Superior temporal gyrus (tissue), 1 donor: ENCODE data around the gene FAF1.

Source experiments
- DNase-seq: peaks from one replicate; pipeline ENCODE4 v3.0.0-alpha.2; 2016; ENCODE audit errors: extremely low spot score

Gene FAF1

GRCh38 chr1:50702395-50702794 lies 257.7 kb downstream of the FAF1 start:
- peak; percentile 68 for DNase-seq

- peak; percentile 71 for DNase-seq
Measured at GRCh38 chr1:50701706-50702317, 258.3 kb downstream of the FAF1 start.

- peak; percentile 53 for DNase-seq
Measured at GRCh38 chr1:50700621-50701020, 259.4 kb downstream of the FAF1 start.

GRCh38 chr1:50700214-50700613 lies 259.9 kb downstream of the FAF1 start:
- no peak for DNase-seq

- DNase-seq: peak; percentile 83
Measured at GRCh38 chr1:50699795-50700194, 260.3 kb downstream of the FAF1 start.

- peak; percentile 94 for DNase-seq
Measured at GRCh38 chr1:50697440-50698421, 262.3 kb downstream of the FAF1 start.

- no peak for DNase-seq
Measured at GRCh38 chr1:50693829-50694228, 266.2 kb downstream of the FAF1 start.

GRCh38 chr1:50684185-50684584 lies 275.9 kb downstream of the FAF1 start:
- DNase-seq: peak; percentile 67

- DNase-seq: no peak
Measured at GRCh38 chr1:50681931-50682330, 278.1 kb downstream of the FAF1 start.

- DNase-seq: no peak
Measured at GRCh38 chr1:50667710-50668356, 292.2 kb downstream of the FAF1 start.

- DNase-seq: peak; percentile 64
Measured at GRCh38 chr1:50667272-50667671, 292.8 kb downstream of the FAF1 start.

GRCh38 chr1:50666849-50667248 lies 293.2 kb downstream of the FAF1 start:
- DNase-seq: peak; percentile 84

- no peak for DNase-seq
Measured at GRCh38 chr1:50665413-50665812, 294.7 kb downstream of the FAF1 start.

GRCh38 chr1:50661626-50662025 lies 298.4 kb downstream of the FAF1 start:
- peak; percentile 50 for DNase-seq

GRCh38 chr1:50659107-50659662 lies 300.9 kb downstream of the FAF1 start:
- DNase-seq: peak; percentile 53

- DNase-seq: peak; percentile 59
Measured at GRCh38 chr1:50658459-50659076, 301.5 kb downstream of the FAF1 start.

GRCh38 chr1:50656931-50657330 lies 303.1 kb downstream of the FAF1 start:
- DNase-seq: no peak

- DNase-seq: peak; percentile 65
Measured at GRCh38 chr1:50651476-50652263, 308.4 kb downstream of the FAF1 start.

- DNase-seq: no peak
Measured at GRCh38 chr1:50646526-50646925, 313.5 kb downstream of the FAF1 start.

GRCh38 chr1:50645139-50645538 lies 314.9 kb downstream of the FAF1 start:
- DNase-seq: no peak
